Astrocyte of the cerebellum (primary cell): ENCODE results near the gene ZBTB46.

ENCODE experiments used
- DNase-seq: peaks from one replicate; pipeline ENCODE4 v3.0.0-alpha.2; 2011; ENCODE audit warnings: low read depth
- H3K4me3 ChIP-seq: 2 replicates; pipeline ENCODE4 v1.5.1; 2011; ENCODE audit warnings: mild to moderate bottlenecking, low read depth, low read length, moderate library complexity
- in situ Hi-C: cut with HindIII; loops from 2 replicates; pipeline ENCODE4 v1.10.0; 2017; ENCODE audit warnings: low sequenced_read_pairs
- TF ChIP-seq, protein P1 (sequence below): IDR thresholded peaks from 2 replicates; pipeline ENCODE4 v1.5.1; 2012; ENCODE audit warnings: low read length, low read depth, moderate library complexity, mild to moderate bottlenecking; ENCODE audit errors: missing control alignments

ZBTB46 gene

GRCh38 chr20:63836458-63837344 lies 5.6 kb upstream of the ZBTB46 start:
- in situ Hi-C loops: no loop called here
- DNase-seq: no peak
- TF ChIP-seq, protein P1, sequence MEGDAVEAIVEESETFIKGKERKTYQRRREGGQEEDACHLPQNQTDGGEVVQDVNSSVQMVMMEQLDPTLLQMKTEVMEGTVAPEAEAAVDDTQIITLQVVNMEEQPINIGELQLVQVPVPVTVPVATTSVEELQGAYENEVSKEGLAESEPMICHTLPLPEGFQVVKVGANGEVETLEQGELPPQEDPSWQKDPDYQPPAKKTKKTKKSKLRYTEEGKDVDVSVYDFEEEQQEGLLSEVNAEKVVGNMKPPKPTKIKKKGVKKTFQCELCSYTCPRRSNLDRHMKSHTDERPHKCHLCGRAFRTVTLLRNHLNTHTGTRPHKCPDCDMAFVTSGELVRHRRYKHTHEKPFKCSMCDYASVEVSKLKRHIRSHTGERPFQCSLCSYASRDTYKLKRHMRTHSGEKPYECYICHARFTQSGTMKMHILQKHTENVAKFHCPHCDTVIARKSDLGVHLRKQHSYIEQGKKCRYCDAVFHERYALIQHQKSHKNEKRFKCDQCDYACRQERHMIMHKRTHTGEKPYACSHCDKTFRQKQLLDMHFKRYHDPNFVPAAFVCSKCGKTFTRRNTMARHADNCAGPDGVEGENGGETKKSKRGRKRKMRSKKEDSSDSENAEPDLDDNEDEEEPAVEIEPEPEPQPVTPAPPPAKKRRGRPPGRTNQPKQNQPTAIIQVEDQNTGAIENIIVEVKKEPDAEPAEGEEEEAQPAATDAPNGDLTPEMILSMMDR: no peak
- H3K4me3 ChIP-seq: no peak overlapping the region

DNA sequence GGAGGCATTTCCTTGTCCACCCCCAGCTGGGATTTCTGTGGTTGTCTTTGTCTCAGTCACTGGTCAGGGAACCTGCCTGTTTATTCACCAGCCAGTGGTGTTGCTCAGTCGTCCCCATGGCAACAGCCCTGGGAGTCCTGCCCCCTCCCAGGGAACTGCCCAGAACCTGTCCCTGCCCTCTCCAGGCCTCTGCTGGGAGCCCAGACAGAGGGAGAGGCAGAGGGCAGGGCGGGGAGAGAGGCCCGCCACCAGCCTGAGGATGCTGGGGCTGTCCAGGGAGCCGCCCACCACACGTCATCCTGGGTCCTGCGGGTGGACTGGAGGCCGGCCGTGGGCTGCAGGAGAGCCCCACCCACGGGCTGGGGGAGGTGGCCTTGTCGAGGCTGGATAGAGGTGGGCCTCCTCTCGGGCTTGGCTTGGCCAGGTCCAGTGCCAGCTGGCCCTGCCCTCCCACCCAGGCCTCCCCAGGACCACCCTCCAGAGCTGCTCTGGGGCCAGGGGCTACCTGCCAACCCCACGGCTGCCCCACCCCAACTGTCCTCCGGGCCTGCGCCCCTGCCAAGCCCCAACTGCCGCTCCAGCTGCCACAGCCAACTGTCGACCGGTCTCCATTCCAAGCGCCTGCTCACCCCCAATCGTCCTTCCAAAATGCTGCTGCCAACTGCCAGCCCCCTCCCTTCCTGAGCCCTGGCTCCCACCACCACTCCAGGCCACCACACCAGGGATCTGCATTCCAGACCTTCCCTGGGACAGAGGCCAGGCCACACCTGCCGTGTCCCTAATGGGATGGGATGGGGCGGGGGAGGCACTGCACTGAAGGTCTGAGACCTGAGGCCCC lies 4.2 kb upstream of the ZBTB46 start:
- in situ Hi-C loops: no loop called here
- TF ChIP-seq, protein P1: no peak
- DNase-seq: peak; percentile 84

DNA sequence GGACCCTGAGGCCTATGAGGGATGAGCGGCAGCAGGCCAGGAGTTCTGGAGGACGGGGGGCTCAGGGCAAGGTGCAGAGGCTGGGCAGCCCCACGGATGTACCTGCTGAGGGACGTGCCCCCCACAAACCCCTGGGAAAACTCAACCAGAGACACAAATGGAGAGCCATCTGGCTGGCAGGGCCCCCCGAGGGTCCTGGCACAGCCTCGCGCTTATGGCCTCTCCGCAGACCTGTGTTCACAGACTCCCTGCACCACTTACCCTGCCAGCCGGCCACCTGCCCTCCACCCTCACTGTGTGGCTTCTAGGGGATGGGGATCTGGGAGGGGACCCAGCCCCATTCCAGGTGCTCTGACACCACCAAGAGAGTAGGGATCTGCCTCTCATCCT lies 3.4 kb upstream of the ZBTB46 start:
- H3K4me3 ChIP-seq: no peak overlapping the region
- in situ Hi-C loops: no loop called here
- DNase-seq: no peak
- TF ChIP-seq, protein P1: no peak

More for the DNA sequence above, 4.2 kb upstream of the ZBTB46 start:
- no peak overlapping the region for H3K4me3 ChIP-seq

GRCh38 chr20:63833776-63834490 lies 2.9 kb upstream of the ZBTB46 start:
- DNase-seq: no peak
- in situ Hi-C loops: no loop called here
- TF ChIP-seq, protein P1: no peak
- no peak overlapping the region for H3K4me3 ChIP-seq

GRCh38 chr20:63831993-63832686 lies 1.1 kb upstream of the ZBTB46 start:
- H3K4me3 ChIP-seq: peak overlapping the region; percentile 27
- in situ Hi-C loops: no loop called here
- no peak for DNase-seq
- TF ChIP-seq, protein P1: no peak

GRCh38 chr20:63831646-63831992 lies 555 bp upstream of the ZBTB46 start:
- in situ Hi-C loops: no loop called here
- TF ChIP-seq, protein P1: no peak
- DNase-seq: no peak
- peak overlapping the region; percentile 27 for H3K4me3 ChIP-seq
